Measurements from ENCODE around the gene SERTM1.

The SERTM1 gene

GRCh38 chr13:36673838-36674326 is at the start of gene SERTM1:
TSS of gene SERTM1 (plus strand) at chr13:36674020. CDS start at chr13:36695079, 21,059 bp downstream.
- DNase-seq (ENCODE audit: low read depth in 2 of 2) = no peak

GRCh38 chr13:36628377-36629056 is 45.3 kb upstream of the SERTM1 start:
- DNase-seq (ENCODE audit: low read depth in 2 of 2) = no peak

- DNase-seq (ENCODE audit: low read depth in 2 of 2) = no peak
These were observed 44.8 kb upstream of the SERTM1 start for GRCh38 chr13:36629057-36629385.

DNA sequence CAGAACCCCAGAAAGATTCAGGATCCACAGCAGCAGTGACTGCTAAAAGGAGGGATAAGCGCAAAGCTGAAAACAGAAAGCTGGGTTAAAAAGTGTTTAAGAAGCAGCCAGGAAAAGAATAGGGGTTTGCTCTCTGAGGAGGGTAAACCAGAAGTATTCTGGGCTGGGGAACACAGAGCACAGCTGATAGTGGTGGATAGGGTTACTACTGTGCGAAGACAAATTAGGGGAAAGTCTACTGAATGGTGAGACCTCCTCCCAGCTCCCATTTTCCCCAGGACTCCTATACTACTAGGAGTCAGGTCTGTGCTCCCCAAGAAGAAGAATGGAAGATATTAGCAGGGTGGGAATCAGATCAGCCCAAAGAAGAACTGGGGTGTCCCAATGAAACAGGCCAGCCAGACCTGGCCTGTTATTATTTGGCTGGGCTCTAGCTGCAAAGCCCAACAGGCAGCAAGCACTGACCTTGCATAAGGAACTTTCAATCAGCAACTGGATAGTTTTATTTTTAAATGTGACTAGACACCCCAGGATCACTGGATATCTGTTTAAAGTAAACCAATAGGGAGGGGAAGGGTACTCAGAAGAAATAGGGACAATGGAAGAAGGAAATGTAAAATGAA is 43.5 kb upstream of the SERTM1 start:
- DNase-seq (ENCODE audit: low read depth in 2 of 2) = no peak

- no peak for DNase-seq (ENCODE audit: low read depth in 2 of 2)
These were observed 34.2 kb upstream of the SERTM1 start for GRCh38 chr13:36639610-36640009.

DNA sequence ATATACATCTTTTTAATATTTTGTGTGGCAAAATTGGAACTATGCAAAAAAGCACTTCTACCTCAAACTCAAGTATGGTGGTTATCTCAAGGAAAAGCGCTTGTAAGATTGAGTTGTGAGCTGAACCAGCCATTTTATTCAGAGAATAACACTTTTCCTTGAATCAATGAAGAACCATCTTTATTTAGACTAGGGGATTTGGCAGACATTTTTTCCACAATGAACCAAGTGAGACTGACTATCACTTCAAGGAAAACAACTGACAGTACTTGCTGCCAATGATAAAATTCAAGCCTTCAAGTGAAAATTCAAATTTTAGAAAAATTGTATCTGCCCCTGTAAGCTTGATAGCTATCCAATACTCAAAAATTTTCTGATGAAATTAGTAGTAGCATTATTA is 23.2 kb upstream of the SERTM1 start:
- no peak for DNase-seq (ENCODE audit: low read depth in 2 of 2)

GRCh38 chr13:36665630-36666029 is 8.2 kb upstream of the SERTM1 start:
- DNase-seq (ENCODE audit: low read depth in 2 of 2) = no peak

DNA sequence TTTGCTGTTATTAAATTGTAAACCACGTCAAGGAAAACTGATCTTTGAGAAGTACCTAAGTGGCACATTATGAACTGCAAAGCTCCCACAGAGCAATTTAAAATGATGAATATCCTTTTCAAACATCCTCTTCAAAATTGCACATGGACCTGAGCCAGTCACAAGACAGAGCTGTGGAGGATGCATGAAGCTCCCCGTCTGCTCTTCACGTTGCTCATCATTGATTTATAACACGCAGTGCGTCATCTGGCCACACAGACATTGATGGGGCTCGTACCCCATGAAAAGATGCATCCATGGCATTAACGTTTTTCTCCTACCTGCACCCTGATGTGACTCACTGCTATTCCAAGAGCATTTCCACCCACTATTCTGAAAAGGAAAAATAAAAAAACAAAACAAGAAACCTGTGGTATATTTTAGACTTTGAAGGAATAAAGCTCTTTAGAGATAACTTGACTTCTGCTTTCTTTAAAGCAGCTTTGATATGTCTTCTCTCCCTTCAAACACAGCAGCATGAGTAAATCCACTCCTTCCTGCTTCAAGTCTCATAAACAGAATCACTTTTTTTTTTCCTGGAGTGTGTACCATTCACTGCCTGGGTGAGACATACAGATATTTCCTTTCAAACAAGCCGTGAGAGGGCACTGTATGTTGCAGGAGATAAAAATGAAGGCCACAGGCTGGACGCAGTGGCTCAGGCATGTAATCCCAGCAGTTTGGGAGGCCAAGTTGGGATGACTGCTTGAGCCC is 7.2 kb upstream of the SERTM1 start:
- no peak for DNase-seq (ENCODE audit: low read depth in 2 of 2)

- no peak for DNase-seq (ENCODE audit: low read depth in 2 of 2)
These were observed 5.5 kb upstream of the SERTM1 start for GRCh38 chr13:36668316-36668715.

- DNase-seq (ENCODE audit: low read depth in 2 of 2) = no peak
These were observed 468 bp upstream of the SERTM1 start for GRCh38 chr13:36673352-36673751.

DNA sequence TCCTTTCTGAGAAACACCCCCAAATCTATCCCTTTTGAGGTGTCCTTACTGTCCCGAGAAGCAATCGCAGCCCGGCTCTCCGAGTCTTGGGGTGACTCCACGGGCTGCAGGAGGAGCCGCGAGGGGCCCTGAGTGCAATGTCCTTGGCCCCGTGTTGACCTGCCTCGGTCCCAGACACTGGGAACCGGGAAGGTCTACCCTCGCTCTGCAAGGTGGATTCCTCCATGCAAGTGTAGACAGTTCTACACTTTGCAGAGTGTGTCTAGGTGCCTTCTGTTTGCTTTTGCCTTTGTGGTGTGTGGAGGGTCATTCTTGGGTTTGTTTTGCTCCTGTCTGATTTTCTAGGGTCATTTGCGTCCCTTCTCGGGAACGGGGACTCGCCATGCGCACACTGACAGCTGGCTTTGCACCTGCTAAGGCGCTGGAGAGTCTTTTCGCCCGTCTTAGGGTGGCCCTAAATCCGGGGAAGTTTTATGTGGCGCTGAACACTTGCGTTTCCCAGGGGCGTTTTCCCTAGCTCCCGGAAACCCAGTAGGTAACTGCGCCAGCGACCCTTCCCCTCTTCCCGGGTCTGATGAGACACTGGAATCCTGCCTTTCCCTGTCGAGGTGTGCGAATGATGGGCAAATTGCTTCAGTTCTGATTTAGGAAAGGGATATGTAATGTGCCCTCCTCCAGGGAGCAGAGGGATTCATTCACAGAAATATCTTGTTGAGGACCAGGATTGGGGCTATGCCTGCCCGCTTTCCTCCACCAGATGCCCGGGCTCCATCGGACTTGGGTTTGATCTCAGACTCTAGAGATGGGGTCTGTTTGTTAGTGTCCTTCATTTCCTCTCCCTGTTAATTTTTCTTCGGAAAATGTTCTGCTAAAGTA is 755 bp downstream of the SERTM1 start:
- no peak for DNase-seq (ENCODE audit: low read depth in 2 of 2)

GRCh38 chr13:36675213-36675536 is 1.4 kb downstream of the SERTM1 start:
- DNase-seq (ENCODE audit: low read depth in 2 of 2) = no peak

DNA sequence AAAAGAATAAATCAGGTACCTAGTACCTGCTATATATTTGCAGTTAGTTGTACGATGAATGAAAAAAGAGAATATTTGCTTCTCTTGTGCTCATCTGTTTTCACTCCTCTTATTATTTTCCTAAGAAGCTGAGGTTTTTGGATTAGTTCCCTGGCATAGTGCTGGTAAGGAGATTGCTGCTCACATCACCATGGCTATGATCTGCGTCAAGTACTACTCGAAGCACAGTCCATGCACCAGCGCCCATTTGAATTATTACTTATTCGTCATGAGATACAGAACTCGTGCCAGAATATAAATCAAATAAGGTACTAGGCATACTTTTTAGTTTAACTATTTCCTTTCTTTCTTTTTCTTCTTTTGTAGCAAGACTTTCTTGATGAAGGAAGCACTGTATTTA is 7.1 kb downstream of the SERTM1 start:
- no peak for DNase-seq (ENCODE audit: low read depth in 2 of 2)

DNA sequence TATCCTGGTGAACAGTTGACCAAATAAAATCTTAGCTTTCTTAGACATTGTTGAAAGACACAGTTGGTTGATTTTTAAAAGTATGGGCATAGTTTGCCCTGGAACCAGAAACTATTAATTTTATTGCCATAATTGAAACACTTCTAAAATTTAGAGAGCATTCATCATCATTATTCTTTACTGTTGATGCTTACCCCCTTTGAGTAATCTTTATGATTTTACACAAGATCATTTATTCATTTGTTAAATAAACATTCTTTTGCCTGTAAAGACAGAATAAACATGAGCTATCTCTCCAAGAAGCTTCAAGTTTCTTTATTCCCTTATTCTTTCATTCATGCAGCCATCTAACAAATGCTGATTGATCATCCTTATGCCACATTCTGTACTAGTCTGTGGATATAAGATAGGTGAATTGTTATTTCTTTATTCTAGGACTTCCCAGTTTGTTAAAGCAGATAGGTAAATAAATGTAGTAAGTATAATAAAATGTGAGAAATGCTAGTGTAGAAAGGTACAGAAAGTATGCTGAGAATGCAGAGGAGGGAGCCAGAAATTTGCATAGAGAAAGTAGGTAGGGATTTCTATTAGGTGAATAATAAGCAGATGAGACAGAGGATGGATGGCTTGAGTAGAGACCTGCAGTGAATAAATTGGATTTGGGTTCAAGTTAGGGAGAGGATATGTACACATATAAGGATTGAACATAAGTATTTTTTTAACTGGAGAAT is 8.2 kb downstream of the SERTM1 start:
- DNase-seq (ENCODE audit: low read depth in 2 of 2) = no peak

- no peak for DNase-seq (ENCODE audit: low read depth in 2 of 2)
These were observed 9.9 kb downstream of the SERTM1 start for GRCh38 chr13:36683701-36684100.

DNA sequence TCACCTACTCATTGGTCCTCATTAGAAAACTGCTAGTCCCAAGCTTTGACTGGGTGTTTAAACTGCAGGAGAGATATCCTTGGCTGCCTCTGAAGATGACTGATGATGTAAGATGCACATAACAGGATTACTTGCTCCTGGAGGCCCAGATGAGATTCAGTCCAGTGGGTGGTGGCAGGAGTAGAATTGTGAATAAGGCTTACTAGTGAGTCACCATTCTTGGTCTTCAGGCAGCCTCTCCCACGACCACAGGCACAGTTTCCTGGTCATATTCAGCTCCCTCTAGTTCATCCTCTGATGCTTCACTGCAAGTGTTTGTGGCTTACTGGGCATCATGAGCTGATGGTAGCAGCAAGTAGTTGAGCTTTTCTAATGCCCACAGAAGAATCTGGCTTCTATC is 12.1 kb downstream of the SERTM1 start:
- no peak for DNase-seq (ENCODE audit: low read depth in 2 of 2)

GRCh38 chr13:36696410-36697010 is 22.7 kb downstream of the SERTM1 start:
- no peak for DNase-seq (ENCODE audit: low read depth in 2 of 2)

DNA sequence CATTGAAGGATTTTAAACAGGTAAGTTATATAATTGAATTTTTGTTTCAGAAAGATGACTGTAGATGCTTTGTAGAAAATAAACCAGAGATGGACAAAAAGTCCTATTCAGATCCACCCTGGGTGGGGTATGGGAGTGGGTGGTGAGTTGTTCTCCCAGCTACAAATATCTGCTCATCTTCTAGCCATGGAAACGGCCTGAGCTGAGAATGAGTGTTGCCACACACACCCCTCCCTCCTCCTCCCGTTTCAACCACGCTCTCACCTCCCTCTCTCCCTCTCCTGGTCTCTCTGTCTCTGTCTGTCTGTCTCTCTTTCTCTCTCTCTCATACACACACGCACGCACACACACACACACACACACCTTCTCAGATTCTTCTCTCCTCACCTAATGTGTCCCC is 26.4 kb downstream of the SERTM1 start:
- DNase-seq (ENCODE audit: low read depth in 2 of 2) = no peak

GRCh38 chr13:36706755-36707154 is 32.9 kb downstream of the SERTM1 start:
- DNase-seq (ENCODE audit: low read depth in 2 of 2) = no peak

- no peak for DNase-seq (ENCODE audit: low read depth in 2 of 2)
These were observed 35.5 kb downstream of the SERTM1 start for GRCh38 chr13:36709136-36709890.

All from activated CD4-positive, alpha-beta T cell treated with anti-CD3 and anti-CD28 coated beads for 24 hours (primary cell).